Activated T-helper 1 cell treated with anti-CD3 and anti-CD28 coated beads, Interleukin-12 subunit alpha, Interleukin-12 subunit beta, Interleukin-2, Interleukin-4 antibody, amounts not matched to agents 30 ng/mL and 10 ng/mL and 1 ng/mL, durations not matched to agents 14 hours and 24 hours and 36 hours (primary cell): ENCODE measurements around the gene PKMYT1. TPM values are rescaled to one million over a fixed set of nuclear protein-coding genes. Genes with fewer than 3 reads are reported as not detected.
"Not testable (repeated sequence)": the region's sequence is repeated elsewhere in the genome, so short reads cannot be mapped to it uniquely, and the experiment has no call there.

Experiments used
- DNase-seq: peaks from one replicate; pipeline ENCODE4 v3.0.0; 2021; ENCODE audit warnings: low spot score
- H3K27ac Mint-ChIP-seq: one replicate; pipeline ENCODE4 v1.8.0; 2021; ENCODE audit warnings: mild to moderate bottlenecking, mixed read lengths
- H3K27me3 Mint-ChIP-seq: one replicate; pipeline ENCODE4 v1.8.0; 2022; ENCODE audit warnings: mild to moderate bottlenecking, moderate library complexity, mixed read lengths; ENCODE audit not compliant: insufficient read depth
- H3K36me3 Mint-ChIP-seq: one replicate; pipeline ENCODE4 v1.8.0; 2021; ENCODE audit warnings: low read depth, mixed read lengths
- H3K4me1 Mint-ChIP-seq: one replicate; pipeline ENCODE4 v1.8.0; 2021; ENCODE audit warnings: low read depth, mixed read lengths
- H3K4me3 Mint-ChIP-seq: one replicate; pipeline ENCODE4 v1.8.0; 2021; ENCODE audit warnings: mild to moderate bottlenecking, moderate library complexity, mixed read lengths
- H3K9me3 Mint-ChIP-seq: one replicate; pipeline ENCODE4 v1.8.0; 2021; ENCODE audit warnings: mixed read lengths
- intact Hi-C: fragments of 100-400 bp; cut with micrococcal nuclease; formaldehyde crosslinking; loops from one replicate; pipeline ENCODE4 v1.15.1; 2024
- total RNA-seq: library from RNA; stranded (reverse); gene quantifications from 2 replicates; pipeline ENCODE4 v1.2.3, GENCODE V29; 2022

PKMYT1 gene
- total RNA-seq, 1 donor from 2014 or later, result 151 TPM

DNA sequence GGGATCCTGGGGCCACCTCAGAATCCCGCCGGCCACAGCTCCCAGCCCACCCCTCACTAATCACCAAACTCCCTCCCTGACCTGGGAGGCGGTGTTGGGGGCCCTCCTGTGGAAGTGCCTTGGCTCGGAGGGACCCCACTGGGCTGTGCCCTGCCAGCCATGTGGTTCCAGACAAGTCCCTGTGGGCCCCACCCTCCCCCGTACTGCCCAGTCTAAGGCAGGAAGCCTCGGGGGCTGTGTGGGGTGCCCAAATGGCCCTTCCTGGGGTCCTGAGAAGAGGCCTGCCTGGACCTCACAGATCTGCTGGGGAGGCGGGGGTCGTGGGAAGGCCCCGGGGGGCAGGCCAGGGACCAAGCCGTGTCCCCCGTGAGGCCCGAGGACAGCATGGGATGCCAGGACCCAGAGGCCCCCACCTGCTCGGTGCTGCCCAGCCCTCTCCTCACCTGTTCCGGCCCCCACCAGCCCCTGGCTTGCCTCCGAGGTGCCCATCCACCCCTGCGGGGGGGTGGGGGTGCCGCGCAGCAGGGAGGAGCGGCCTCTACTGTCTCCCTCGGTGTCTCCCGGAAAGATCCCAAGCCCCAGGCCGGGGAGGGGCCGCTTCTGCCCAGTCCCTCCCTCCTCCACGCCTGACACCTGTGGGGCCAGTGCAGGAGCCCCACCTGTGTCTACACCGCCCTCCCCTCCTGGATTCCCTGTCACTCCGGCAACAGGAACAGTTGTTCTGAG is 25.4 kb downstream of the PKMYT1 start:
- DNase-seq, result no peak
- no peak overlapping the region for H3K27ac Mint-ChIP-seq
- H3K27me3 Mint-ChIP-seq, result no peaks in the 10 kb centered on the region
- no peaks in the 10 kb centered on the region for H3K4me1 Mint-ChIP-seq
- no peaks in the 10 kb centered on the region for H3K9me3 Mint-ChIP-seq
- no peaks in the 10 kb centered on the region for H3K36me3 Mint-ChIP-seq
- intact Hi-C loops, result no loop called here
- H3K4me3 Mint-ChIP-seq, result no peak overlapping the region

DNA sequence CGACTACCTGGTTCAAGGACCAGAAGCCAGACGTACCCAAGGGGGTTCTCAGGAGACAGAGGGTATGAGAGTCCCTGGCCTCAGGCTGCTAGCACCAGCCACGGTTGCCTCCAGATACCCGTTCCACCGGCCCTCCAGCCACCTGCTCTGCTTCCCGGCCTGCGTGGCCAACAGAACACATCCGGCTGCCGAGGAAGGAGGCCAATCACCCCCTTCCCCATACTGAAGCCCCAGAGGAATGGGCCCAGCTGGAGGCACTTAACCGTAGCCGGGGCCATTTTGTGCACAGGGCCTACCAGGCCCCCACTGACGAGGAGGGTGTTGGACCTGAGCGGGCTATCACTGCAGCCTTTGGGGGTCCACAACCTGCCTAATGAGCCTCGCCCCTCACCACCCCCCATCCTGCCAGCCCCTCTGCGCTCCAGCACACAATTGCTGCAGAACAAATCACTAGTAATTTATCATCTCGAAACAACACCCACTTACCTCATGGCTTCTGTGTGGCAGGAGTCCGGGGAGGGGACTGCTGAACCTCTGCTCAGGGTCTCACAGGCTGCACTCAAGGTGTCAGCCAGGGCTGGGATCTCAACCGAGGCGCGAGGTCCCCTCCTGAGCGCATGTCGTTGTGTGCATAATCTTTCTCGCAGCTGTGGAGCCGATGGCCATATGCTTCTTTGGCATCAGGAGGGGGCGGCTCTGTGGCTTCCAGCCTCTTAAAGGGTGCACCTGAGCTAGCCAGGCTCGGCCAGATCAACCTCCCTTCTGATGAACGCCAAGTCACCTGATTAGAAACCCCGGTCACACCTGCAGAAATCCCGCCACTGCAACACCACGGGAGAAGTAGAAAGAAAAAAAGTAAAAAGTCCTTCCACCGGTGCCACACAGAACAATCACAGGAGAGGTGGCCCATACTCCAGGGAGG is 26.3 kb downstream of the PKMYT1 start:
- no peaks in the 10 kb centered on the region for H3K4me1 Mint-ChIP-seq
- no peak for DNase-seq
- intact Hi-C loops, result no loop called here
- H3K4me3 Mint-ChIP-seq, result no peak overlapping the region
- no peaks in the 10 kb centered on the region for H3K27me3 Mint-ChIP-seq
- H3K9me3 Mint-ChIP-seq, result no peaks in the 10 kb centered on the region
- no peaks in the 10 kb centered on the region for H3K36me3 Mint-ChIP-seq
- H3K27ac Mint-ChIP-seq, result no peak overlapping the region

- no peaks in the 10 kb centered on the region for H3K4me1 Mint-ChIP-seq
- no peak overlapping the region for H3K4me3 Mint-ChIP-seq
- H3K9me3 Mint-ChIP-seq, result no peaks in the 10 kb centered on the region
- no peak overlapping the region for H3K27ac Mint-ChIP-seq
- intact Hi-C loops, result no loop called here
- no peaks in the 10 kb centered on the region for H3K27me3 Mint-ChIP-seq
- no peak for DNase-seq
- H3K36me3 Mint-ChIP-seq, result no peaks in the 10 kb centered on the region
Observed at GRCh38 chr16:2952679-2953078, 27.6 kb downstream of the PKMYT1 start.

DNA sequence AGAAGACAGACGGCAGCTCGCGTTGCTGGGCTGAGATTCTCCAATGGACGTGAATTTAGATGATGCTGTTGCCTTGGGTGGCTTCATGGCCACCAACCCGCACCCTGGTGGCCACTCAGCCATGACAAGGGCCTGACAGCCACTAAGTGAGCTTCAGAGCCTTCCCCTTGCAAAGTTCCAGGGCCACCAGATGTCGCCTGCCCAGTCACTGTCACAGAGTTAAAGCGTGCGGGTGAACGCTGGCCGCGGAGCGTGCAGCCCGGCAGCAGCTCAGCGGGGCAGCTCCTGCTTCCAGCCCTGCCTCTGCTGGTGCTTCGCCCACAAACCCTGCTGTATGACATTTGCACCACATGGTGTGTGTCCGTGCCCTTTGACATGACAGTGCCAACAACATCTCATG is 29.5 kb downstream of the PKMYT1 start:
- intact Hi-C loops, result no loop called here
- no peaks in the 10 kb centered on the region for H3K27me3 Mint-ChIP-seq
- no peaks in the 10 kb centered on the region for H3K4me1 Mint-ChIP-seq
- H3K36me3 Mint-ChIP-seq, result no peaks in the 10 kb centered on the region
- H3K27ac Mint-ChIP-seq, result no peak overlapping the region
- H3K4me3 Mint-ChIP-seq, result no peak overlapping the region
- no peak for DNase-seq
- H3K9me3 Mint-ChIP-seq, result no peaks in the 10 kb centered on the region

DNA sequence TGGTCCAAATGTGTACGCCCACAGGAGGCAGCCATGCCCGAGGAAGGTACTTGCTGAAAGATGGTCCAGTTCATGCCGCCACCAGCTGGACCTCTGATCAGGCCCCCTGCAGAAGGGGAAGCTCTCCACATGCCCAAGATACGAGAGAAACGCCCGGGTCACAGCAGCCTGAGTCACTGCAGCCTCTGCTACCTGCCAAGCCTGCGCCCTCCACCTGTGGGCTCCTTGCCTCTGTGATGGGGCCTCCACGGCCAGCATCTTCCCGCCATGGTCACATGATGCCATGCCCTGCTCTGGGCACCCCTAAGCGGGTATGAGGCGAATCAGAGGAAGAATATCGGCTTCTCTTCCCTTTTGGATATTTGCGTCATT is 29.9 kb downstream of the PKMYT1 start:
- Mint-ChIP-seq H3K4me1 (no peaks in the 10 kb centered on the region), H3K27me3 (no peaks in the 10 kb centered on the region), H3K27ac (no peak overlapping the region), H3K9me3 (no peaks in the 10 kb centered on the region), H3K36me3 (no peaks in the 10 kb centered on the region), H3K4me3 (no peak overlapping the region)
- no peak for DNase-seq
- intact Hi-C loops, result no loop called here

DNA sequence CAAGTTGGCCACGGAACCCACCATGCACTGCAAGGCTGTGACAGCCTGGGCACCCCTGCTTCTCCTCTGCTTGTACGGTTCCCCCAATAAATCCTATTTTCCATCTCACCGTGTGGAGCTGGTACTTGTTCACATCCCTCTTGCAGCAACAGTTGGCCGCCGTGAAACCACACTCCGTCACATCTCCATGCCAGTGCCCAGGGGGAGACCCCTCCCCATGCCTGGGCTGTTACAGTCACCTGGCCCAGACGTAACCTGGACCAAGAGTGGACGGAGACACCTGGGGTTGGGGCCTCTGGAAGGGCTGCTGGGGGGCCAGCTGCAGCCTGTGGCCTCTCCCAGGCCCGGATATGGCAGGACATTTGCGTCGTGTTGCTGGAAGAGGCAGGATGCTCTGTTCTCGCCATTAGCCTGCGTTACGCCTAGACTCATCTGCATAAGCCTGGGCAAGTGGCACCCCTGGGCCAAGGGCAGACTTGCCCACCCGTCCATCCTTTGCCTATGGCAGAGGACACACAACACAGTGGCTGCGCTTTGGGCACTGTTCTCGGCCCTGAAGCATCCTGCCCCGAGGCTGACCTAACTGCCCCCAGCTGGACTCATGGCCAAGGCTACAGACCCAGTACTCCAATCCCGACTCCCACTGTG is 30.4 kb downstream of the PKMYT1 start:
- DNase-seq, result no peak
- Mint-ChIP-seq H3K4me1 (no peaks in the 10 kb centered on the region), H3K27me3 (no peaks in the 10 kb centered on the region), H3K9me3 (no peaks in the 10 kb centered on the region), H3K27ac (no peak overlapping the region), H3K36me3 (no peaks in the 10 kb centered on the region), H3K4me3 (no peak overlapping the region)
- intact Hi-C loops, result no loop called here

DNA sequence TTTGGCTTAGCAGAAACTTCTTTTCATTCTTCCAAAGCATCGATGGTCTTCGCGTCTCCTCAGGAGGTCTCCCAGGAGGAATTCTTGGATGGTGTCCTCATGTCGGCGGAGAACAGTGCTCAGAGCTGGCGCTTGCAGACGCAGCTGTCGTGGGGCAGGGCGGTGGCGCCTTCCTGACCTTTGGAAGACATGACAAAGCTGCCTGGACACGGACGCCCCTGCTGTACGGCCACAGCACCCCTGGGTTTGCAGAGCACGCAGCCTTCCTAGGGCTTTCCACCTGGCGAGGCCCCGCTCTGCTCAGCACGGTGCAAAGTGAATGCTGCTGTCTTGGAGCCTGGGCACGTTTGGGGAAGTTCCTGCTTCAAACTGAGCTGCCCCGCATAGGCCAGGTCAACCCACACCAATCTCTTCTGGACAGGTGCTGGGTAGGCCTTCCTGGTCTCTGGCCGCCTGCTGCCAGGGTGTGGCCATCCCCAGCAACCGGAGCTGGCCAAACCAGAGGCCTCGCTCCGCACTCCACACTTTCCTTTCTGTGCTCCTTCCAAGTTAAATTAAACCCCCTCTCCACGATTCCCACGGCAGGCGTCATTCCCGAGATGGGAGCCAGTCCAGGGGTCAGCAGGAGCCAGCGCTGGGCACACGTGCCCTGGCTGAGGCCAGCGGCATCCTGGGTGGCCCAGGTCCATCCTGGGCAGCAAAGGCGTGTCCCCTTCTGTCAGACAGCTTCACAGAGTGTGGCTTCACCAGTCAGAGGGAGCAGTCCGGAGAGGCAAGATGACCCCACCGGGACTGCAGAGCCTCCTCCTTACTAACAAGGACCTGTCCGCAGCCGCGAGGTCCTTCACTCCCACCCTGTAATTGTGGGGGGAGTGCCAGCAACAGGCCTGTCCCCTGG is 31.2 kb downstream of the PKMYT1 start:
- no peaks in the 10 kb centered on the region for H3K4me1 Mint-ChIP-seq
- H3K36me3 Mint-ChIP-seq, result no peaks in the 10 kb centered on the region
- H3K27ac Mint-ChIP-seq, result no peak overlapping the region
- H3K9me3 Mint-ChIP-seq, result no peaks in the 10 kb centered on the region
- no peak overlapping the region for H3K4me3 Mint-ChIP-seq
- DNase-seq, result no peak
- intact Hi-C loops, result no loop called here
- H3K27me3 Mint-ChIP-seq, result no peaks in the 10 kb centered on the region

DNA sequence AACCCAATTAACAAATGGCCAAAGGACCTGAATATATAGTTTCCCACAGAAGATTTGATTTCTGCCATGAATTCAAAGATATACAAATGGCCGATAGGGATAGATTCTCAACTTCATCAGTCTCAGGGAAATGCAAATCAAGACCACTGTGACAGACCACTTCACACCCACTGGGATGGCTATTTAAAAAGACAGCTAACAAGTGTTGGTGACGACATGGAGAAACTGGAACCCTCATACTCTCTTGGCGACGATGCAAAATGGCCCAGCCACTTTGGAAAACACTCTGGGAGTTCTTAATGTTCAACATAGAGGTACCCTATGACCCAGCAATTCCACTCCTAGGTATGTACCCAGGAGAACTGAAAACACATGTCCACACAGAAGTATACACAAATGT is 33.6 kb downstream of the PKMYT1 start:
- peaks cover 4% of the 10 kb centered on the region for H3K36me3 Mint-ChIP-seq
- intact Hi-C loops, result no loop called here
- DNase-seq, result no peak
- no peaks in the 10 kb centered on the region for H3K27me3 Mint-ChIP-seq
- H3K4me1 Mint-ChIP-seq, result no peaks in the 10 kb centered on the region
- H3K9me3 Mint-ChIP-seq, result no peaks in the 10 kb centered on the region
- H3K4me3 Mint-ChIP-seq, result no peak overlapping the region
- no peak overlapping the region for H3K27ac Mint-ChIP-seq

DNA sequence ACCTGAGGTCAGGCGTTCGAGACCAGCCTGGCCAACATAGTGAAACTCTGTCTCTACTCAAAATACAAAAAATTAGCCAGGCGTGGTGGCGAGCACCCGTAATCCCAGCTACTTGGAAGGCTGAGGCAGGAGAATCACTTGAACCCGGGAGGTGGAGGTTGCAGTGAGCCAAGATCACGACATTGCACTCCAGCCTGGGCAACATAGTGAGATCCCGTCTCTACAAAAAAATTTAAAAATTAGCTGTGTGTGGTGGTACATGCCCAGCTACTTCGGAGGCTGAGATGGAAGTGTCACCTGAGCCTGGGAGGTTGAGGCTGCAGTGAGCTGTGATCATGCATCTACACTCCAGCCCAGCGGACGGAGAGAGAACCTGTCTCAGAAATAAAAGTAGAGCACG is 36.5 kb downstream of the PKMYT1 start:
- H3K27me3 Mint-ChIP-seq, H3K4me3 Mint-ChIP-seq, intact Hi-C loops, H3K4me1 Mint-ChIP-seq, H3K9me3 Mint-ChIP-seq, DNase-seq, H3K27ac Mint-ChIP-seq, H3K36me3 Mint-ChIP-seq: not testable (repeated sequence)

- Mint-ChIP-seq H3K4me1 (no peaks in the 10 kb centered on the region), H3K36me3 (peaks cover 7% of the 10 kb centered on the region), H3K9me3 (no peaks in the 10 kb centered on the region), H3K27me3 (no peaks in the 10 kb centered on the region), H3K4me3 (no peak overlapping the region), H3K27ac (no peak overlapping the region)
- DNase-seq, result no peak
- intact Hi-C loops, result no loop called here
Observed at GRCh38 chr16:2942045-2942444, 38.2 kb downstream of the PKMYT1 start.

GRCh38 chr16:2939968-2940367 is 40.3 kb downstream of the PKMYT1 start:
- Mint-ChIP-seq H3K4me3 (no peak overlapping the region), H3K36me3 (peaks cover 9% of the 10 kb centered on the region), H3K4me1 (peaks cover 5% of the 10 kb centered on the region), H3K27me3 (no peaks in the 10 kb centered on the region), H3K9me3 (no peaks in the 10 kb centered on the region), H3K27ac (no peak overlapping the region)
- intact Hi-C loops, result no loop called here
- DNase-seq, result no peak

- no peak for DNase-seq
- peaks cover 9% of the 10 kb centered on the region for H3K4me1 Mint-ChIP-seq
- H3K9me3 Mint-ChIP-seq, result no peaks in the 10 kb centered on the region
- no peak overlapping the region for H3K4me3 Mint-ChIP-seq
- intact Hi-C loops, result no loop called here
- H3K27ac Mint-ChIP-seq, result no peak overlapping the region
- peaks cover 15% of the 10 kb centered on the region for H3K36me3 Mint-ChIP-seq
- H3K27me3 Mint-ChIP-seq, result no peaks in the 10 kb centered on the region
Observed at GRCh38 chr16:2938206-2938605, 42.0 kb downstream of the PKMYT1 start.
